ENCODE measurements around the gene SLC35F5. TPM values are rescaled to one million over a fixed set of nuclear protein-coding genes. Genes with fewer than 3 reads are reported as not detected.

The SLC35F5 gene
- total and polyA plus RNA-seq, 10 of the 15 experiments (the other 5 are each of a cell fraction or from before 2014, with no cell fraction given), result 1.8 to 31.3 (median 16.5) TPM

DNA sequence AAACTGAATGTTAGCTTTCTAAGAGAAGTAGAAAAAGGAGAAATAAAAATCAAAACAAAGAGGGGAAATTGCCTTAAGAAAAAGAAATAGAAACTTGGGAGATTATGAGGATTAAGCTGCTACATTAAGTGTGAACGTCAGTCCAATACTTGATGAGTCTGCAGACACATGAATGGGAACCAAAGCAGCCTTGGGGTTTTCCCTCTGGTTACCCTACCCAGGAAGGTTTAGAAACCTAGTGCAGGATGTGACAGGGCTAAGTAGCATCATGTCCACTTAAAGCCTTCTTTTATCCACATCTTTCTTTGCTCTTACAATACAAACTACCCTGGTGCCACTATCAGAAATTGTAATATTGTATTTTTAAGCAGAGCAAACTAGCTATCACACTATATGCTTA lies 22.3 kb downstream of the SLC35F5 start:
- Histone ChIP-seq H3K4me3 (no peak overlapping the region), H3K36me3 (ENCODE audit: control insufficient read depth in 2 of 2, insufficient read depth in 2 of 2, low read length in 1 of 2) (peaks cover 0 to 4% of the 10 kb centered on the region in 2 experiments; a peak in 3 of 4 replicates), H2AFZ (ENCODE audit: control insufficient read depth, low read depth, low read length) (no peak overlapping the region), H4K20me1 (ENCODE audit: control insufficient read depth, insufficient read depth) (no peaks in the 10 kb centered on the region), H3K9me3 (replicated peaks; ENCODE audit: control insufficient read depth, insufficient read depth, low read length) (no peaks in the 10 kb centered on the region), H3K79me2 (ENCODE audit: control insufficient read depth, insufficient read depth, low read length) (no peaks in the 10 kb centered on the region), H3K9ac (ENCODE audit: control insufficient read depth, insufficient read depth, low read length) (no peak overlapping the region), H3K4me2 (ENCODE audit: control insufficient read depth, insufficient read depth) (no peak overlapping the region), H3K27ac (ENCODE audit: control insufficient read depth, insufficient read depth) (no peak overlapping the region), H3K4me1 (ENCODE audit: control insufficient read depth, insufficient read depth, low read length) (no peaks in the 10 kb centered on the region), H3K27me3 (replicated peaks in 1 of 2; ENCODE audit: control insufficient read depth in 2 of 2, insufficient read depth in 2 of 2, low read length in 1 of 2) (no peaks in the 10 kb centered on the region)
- intact Hi-C loops (cut with micrococcal nuclease; ENCODE audit: unreplicated experiment), result no loop called here
- ATAC-seq, result peak; percentile 89
- WGBS (ENCODE audit: insufficient coverage, insufficient replicate concordance, low lambda C conversion rate, missing lambda C conversion rate), result 5% methylated on average over 1 of the region's 1 CpG
- TF ChIP-seq RFX5 (IDR thresholded peaks at IDR 0.05; ENCODE audit: low read depth, low read length) (no peak), ZNF274 (IDR thresholded peaks at IDR 0.05; ENCODE audit: insufficient read depth, insufficient read length) (no peak)
- TF ChIP-seq, protein P1, sequence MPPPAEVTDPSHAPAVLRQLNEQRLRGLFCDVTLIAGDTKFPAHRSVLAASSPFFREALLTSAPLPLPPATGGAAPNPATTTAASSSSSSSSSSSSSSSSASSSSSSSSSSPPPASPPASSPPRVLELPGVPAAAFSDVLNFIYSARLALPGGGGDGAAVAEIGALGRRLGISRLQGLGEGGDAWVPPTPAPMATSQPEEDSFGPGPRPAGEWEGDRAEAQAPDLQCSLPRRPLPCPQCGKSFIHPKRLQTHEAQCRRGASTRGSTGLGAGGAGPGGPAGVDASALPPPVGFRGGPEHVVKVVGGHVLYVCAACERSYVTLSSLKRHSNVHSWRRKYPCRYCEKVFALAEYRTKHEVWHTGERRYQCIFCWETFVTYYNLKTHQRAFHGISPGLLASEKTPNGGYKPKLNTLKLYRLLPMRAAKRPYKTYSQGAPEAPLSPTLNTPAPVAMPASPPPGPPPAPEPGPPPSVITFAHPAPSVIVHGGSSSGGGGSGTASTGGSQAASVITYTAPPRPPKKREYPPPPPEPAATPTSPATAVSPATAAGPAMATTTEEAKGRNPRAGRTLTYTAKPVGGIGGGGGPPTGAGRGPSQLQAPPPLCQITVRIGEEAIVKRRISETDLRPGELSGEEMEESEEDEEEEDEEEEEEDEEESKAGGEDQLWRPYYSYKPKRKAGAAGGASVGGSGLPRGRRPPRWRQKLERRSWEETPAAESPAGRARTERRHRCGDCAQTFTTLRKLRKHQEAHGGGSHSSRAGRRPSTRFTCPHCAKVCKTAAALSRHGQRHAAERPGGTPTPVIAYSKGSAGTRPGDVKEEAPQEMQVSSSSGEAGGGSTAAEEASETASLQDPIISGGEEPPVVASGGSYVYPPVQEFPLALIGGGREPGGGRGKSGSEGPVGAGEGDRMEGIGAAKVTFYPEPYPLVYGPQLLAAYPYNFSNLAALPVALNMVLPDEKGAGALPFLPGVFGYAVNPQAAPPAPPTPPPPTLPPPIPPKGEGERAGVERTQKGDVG (CRISPR knock-in tag; IDR thresholded peaks at IDR 0.05), result no peak
- TF ChIP-seq, protein P2, sequence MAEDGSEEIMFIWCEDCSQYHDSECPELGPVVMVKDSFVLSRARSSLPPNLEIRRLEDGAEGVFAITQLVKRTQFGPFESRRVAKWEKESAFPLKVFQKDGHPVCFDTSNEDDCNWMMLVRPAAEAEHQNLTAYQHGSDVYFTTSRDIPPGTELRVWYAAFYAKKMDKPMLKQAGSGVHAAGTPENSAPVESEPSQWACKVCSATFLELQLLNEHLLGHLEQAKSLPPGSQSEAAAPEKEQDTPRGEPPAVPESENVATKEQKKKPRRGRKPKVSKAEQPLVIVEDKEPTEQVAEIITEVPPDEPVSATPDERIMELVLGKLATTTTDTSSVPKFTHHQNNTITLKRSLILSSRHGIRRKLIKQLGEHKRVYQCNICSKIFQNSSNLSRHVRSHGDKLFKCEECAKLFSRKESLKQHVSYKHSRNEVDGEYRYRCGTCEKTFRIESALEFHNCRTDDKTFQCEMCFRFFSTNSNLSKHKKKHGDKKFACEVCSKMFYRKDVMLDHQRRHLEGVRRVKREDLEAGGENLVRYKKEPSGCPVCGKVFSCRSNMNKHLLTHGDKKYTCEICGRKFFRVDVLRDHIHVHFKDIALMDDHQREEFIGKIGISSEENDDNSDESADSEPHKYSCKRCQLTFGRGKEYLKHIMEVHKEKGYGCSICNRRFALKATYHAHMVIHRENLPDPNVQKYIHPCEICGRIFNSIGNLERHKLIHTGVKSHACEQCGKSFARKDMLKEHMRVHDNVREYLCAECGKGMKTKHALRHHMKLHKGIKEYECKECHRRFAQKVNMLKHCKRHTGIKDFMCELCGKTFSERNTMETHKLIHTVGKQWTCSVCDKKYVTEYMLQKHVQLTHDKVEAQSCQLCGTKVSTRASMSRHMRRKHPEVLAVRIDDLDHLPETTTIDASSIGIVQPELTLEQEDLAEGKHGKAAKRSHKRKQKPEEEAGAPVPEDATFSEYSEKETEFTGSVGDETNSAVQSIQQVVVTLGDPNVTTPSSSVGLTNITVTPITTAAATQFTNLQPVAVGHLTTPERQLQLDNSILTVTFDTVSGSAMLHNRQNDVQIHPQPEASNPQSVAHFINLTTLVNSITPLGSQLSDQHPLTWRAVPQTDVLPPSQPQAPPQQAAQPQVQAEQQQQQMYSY (CRISPR knock-in tag; IDR thresholded peaks at IDR 0.05), result no peak
- TF ChIP-seq, protein P3, sequence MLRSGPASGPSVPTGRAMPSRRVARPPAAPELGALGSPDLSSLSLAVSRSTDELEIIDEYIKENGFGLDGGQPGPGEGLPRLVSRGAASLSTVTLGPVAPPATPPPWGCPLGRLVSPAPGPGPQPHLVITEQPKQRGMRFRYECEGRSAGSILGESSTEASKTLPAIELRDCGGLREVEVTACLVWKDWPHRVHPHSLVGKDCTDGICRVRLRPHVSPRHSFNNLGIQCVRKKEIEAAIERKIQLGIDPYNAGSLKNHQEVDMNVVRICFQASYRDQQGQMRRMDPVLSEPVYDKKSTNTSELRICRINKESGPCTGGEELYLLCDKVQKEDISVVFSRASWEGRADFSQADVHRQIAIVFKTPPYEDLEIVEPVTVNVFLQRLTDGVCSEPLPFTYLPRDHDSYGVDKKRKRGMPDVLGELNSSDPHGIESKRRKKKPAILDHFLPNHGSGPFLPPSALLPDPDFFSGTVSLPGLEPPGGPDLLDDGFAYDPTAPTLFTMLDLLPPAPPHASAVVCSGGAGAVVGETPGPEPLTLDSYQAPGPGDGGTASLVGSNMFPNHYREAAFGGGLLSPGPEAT (IDR thresholded peaks at IDR 0.05; ENCODE audit: low read depth), result no peak
- TF ChIP-seq, protein P4, sequence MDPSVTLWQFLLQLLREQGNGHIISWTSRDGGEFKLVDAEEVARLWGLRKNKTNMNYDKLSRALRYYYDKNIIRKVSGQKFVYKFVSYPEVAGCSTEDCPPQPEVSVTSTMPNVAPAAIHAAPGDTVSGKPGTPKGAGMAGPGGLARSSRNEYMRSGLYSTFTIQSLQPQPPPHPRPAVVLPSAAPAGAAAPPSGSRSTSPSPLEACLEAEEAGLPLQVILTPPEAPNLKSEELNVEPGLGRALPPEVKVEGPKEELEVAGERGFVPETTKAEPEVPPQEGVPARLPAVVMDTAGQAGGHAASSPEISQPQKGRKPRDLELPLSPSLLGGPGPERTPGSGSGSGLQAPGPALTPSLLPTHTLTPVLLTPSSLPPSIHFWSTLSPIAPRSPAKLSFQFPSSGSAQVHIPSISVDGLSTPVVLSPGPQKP (IDR thresholded peaks at IDR 0.05; ENCODE audit: low read depth, low read length), result no peak
- ChIA-PET SMC1A (ENCODE audit: uncharacterized antibody, unreplicated experiment) (interaction anchor here (0.6 to 1.5 kb wide), 7 partner anchors 8 to 239 kb away, joined by 3 to 7 read pairs (median 4); partner anchors contain the start of gene SLC35F5), CTCF (interaction anchor here (1.0 to 1.6 kb wide), 6 partner anchors 10 to 130 kb away, joined by 3 to 4 read pairs (median 4); no protein-coding TSS in a partner anchor), RAD21 (ENCODE audit: unreplicated experiment) (interaction anchor here (1.0 to 1.4 kb wide), 3 partner anchors 20 to 159 kb away, joined by 3 to 4 read pairs (median 3); no protein-coding TSS in a partner anchor), POLR2A (interaction anchor here (0.6 kb wide), 1 partner anchor 904 kb away, joined by 4 read pairs; no protein-coding TSS in a partner anchor)
- DNase-seq (ENCODE audit: low read depth, low spot score), result peak; percentile 12
- in situ Hi-C loops (cut with MboI), result no loop called here
- no peak for FAIRE-seq
- TSS peak; percentile 3 for BruUV-seq (replicated peaks)

All from GM12878 (cell line).